ENCODE measurements around the gene GOPC.

DNA sequence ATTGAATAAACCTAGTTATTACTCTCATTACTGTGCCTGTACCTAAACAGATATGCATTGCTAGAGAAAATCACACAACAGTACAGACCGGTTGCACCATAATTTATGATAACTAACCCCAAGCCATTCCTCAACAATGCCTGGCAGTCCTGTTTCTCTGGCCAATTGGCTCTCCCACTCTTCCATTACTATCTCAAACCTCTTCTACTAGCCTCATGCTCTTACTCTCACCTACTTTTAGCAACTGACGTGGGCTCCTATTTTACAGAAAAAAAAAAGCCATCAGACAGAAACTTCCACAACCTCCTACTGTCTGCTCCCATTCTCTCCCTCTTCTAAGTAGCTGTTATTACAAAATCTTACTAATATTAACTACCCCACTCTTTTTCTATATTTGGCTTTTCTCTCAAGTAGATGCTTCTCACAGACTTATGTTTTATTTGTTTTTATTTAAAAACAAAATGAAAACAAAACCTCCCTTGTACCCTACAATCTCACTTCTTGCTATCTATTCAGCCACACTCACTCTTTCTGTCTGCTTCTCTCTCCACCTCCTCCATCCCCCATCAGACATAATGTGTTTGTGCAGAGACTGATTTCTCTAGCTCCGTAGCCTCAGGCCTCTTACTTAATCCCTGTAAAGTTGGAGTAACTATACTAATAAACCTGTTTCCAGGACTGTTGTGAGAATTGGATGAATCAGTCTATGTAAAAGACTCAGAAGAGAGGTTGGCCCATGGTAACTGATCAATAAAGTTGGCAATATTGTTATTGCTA lies 9.1 kb downstream of the GOPC start:
- TF ChIP-seq CTCF (IDR thresholded peaks at IDR 0.05; ENCODE audit: low read depth, low read length) (no peak), EZH2phosphoT487 (IDR thresholded peaks at IDR 0.05; ENCODE audit: low read depth) (no peak)

Data from OCI-LY3 (cell line).